HL-60 (cell line): ENCODE measurements around the gene NEGR1.

ENCODE experiments used
- POLR2AphosphoS5 ChIP-seq: IDR thresholded peaks from 2 replicates; pipeline ENCODE4 v1.6.1; 2012; ENCODE audit warnings: low read depth
- TF ChIP-seq, protein P1 (sequence below): IDR thresholded peaks from one replicate; pipeline ENCODE4 v1.5.1; 2011; ENCODE audit warnings: low read length, control low read depth, inconsistent platforms; ENCODE audit not compliant: insufficient read depth

- TF ChIP-seq, protein P1, sequence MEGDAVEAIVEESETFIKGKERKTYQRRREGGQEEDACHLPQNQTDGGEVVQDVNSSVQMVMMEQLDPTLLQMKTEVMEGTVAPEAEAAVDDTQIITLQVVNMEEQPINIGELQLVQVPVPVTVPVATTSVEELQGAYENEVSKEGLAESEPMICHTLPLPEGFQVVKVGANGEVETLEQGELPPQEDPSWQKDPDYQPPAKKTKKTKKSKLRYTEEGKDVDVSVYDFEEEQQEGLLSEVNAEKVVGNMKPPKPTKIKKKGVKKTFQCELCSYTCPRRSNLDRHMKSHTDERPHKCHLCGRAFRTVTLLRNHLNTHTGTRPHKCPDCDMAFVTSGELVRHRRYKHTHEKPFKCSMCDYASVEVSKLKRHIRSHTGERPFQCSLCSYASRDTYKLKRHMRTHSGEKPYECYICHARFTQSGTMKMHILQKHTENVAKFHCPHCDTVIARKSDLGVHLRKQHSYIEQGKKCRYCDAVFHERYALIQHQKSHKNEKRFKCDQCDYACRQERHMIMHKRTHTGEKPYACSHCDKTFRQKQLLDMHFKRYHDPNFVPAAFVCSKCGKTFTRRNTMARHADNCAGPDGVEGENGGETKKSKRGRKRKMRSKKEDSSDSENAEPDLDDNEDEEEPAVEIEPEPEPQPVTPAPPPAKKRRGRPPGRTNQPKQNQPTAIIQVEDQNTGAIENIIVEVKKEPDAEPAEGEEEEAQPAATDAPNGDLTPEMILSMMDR: no peak
- no peak for TF ChIP-seq POLR2AphosphoS5
Measured at GRCh38 chr1:72010094-72010431, 272.3 kb downstream of the NEGR1 start.
